ENCODE data around the gene GNS.

Gene GNS

GRCh38 chr12:64678835-64679234 lies 80.4 kb downstream of the GNS start:
- H3K9me3 Mint-ChIP-seq = no peaks in the 10 kb centered on the region
- H3K36me3 Mint-ChIP-seq (ENCODE audit: low read depth) = peaks cover 4% of the 10 kb centered on the region
- peak overlapping the region; percentile 74 for H3K27ac Mint-ChIP-seq
- intact Hi-C loops (cut with micrococcal nuclease) = no loop called here
- H3K27me3 Mint-ChIP-seq = no peaks in the 10 kb centered on the region
- peaks cover 70% of the 10 kb centered on the region for H3K4me1 Mint-ChIP-seq (ENCODE audit: low read depth)
- no peak overlapping the region for H3K4me3 Mint-ChIP-seq

GRCh38 chr12:64678248-64678647 lies 81.0 kb downstream of the GNS start:
- intact Hi-C loops (cut with micrococcal nuclease) = no loop called here
- Mint-ChIP-seq H3K9me3 (no peaks in the 10 kb centered on the region), H3K4me1 (ENCODE audit: low read depth) (peaks cover 70% of the 10 kb centered on the region), H3K4me3 (no peak overlapping the region), H3K27me3 (no peaks in the 10 kb centered on the region), H3K36me3 (ENCODE audit: low read depth) (no peaks in the 10 kb centered on the region), H3K27ac (no peak overlapping the region)

GRCh38 chr12:64675795-64676194 lies 83.4 kb downstream of the GNS start:
- Mint-ChIP-seq H3K4me3 (no peak overlapping the region), H3K27ac (no peak overlapping the region), H3K36me3 (ENCODE audit: low read depth) (peaks cover 6% of the 10 kb centered on the region), H3K9me3 (no peaks in the 10 kb centered on the region), H3K4me1 (ENCODE audit: low read depth) (peaks cover 68% of the 10 kb centered on the region), H3K27me3 (no peaks in the 10 kb centered on the region)
- intact Hi-C loops (cut with micrococcal nuclease) = no loop called here

- Mint-ChIP-seq H3K9me3 (no peaks in the 10 kb centered on the region), H3K4me1 (ENCODE audit: low read depth) (peaks cover 70% of the 10 kb centered on the region), H3K4me3 (no peak overlapping the region), H3K27ac (peak overlapping the region; percentile 10), H3K36me3 (ENCODE audit: low read depth) (peaks cover 6% of the 10 kb centered on the region), H3K27me3 (no peaks in the 10 kb centered on the region)
- intact Hi-C loops (cut with micrococcal nuclease) = loop anchor here (5.0 kb wide), 1 partner anchor 42 kb away; no protein-coding TSS in a partner anchor
Measured at GRCh38 chr12:64674367-64674922, 84.8 kb downstream of the GNS start.

GRCh38 chr12:64673490-64674169 lies 85.6 kb downstream of the GNS start:
- H3K4me1 Mint-ChIP-seq (ENCODE audit: low read depth) = peaks cover 77% of the 10 kb centered on the region
- intact Hi-C loops (cut with micrococcal nuclease) = loop anchor here (5.0 kb wide), 1 partner anchor 41 kb away; no protein-coding TSS in a partner anchor
- H3K27ac Mint-ChIP-seq = peak overlapping the region; percentile 47
- no peak overlapping the region for H3K4me3 Mint-ChIP-seq
- H3K27me3 Mint-ChIP-seq = no peaks in the 10 kb centered on the region
- no peaks in the 10 kb centered on the region for H3K9me3 Mint-ChIP-seq
- H3K36me3 Mint-ChIP-seq (ENCODE audit: low read depth) = peaks cover 6% of the 10 kb centered on the region

- peak overlapping the region; percentile 47 for H3K27ac Mint-ChIP-seq
- no peaks in the 10 kb centered on the region for H3K27me3 Mint-ChIP-seq
- H3K4me3 Mint-ChIP-seq = no peak overlapping the region
- H3K4me1 Mint-ChIP-seq (ENCODE audit: low read depth) = peaks cover 81% of the 10 kb centered on the region
- intact Hi-C loops (cut with micrococcal nuclease) = loop anchor here (5.0 kb wide), 1 partner anchor 41 kb away; no protein-coding TSS in a partner anchor
- H3K9me3 Mint-ChIP-seq = no peaks in the 10 kb centered on the region
- H3K36me3 Mint-ChIP-seq (ENCODE audit: low read depth) = peaks cover 11% of the 10 kb centered on the region
Measured at GRCh38 chr12:64672925-64673409, 86.2 kb downstream of the GNS start.

GRCh38 chr12:64671681-64672080 lies 87.5 kb downstream of the GNS start:
- intact Hi-C loops (cut with micrococcal nuclease) = loop anchor here (5.0 kb wide), 1 partner anchor 39 kb away; no protein-coding TSS in a partner anchor
- H3K27me3 Mint-ChIP-seq = no peaks in the 10 kb centered on the region
- peaks cover 12% of the 10 kb centered on the region for H3K36me3 Mint-ChIP-seq (ENCODE audit: low read depth)
- H3K4me1 Mint-ChIP-seq (ENCODE audit: low read depth) = peaks cover 85% of the 10 kb centered on the region
- H3K9me3 Mint-ChIP-seq = no peaks in the 10 kb centered on the region
- H3K27ac Mint-ChIP-seq = no peak overlapping the region
- H3K4me3 Mint-ChIP-seq = no peak overlapping the region

- peaks cover 12% of the 10 kb centered on the region for H3K36me3 Mint-ChIP-seq (ENCODE audit: low read depth)
- no peaks in the 10 kb centered on the region for H3K9me3 Mint-ChIP-seq
- H3K27ac Mint-ChIP-seq = no peak overlapping the region
- intact Hi-C loops (cut with micrococcal nuclease) = loop anchor here (5.0 kb wide), 1 partner anchor 39 kb away; no protein-coding TSS in a partner anchor
- no peaks in the 10 kb centered on the region for H3K27me3 Mint-ChIP-seq
- peaks cover 88% of the 10 kb centered on the region for H3K4me1 Mint-ChIP-seq (ENCODE audit: low read depth)
- no peak overlapping the region for H3K4me3 Mint-ChIP-seq
Measured at GRCh38 chr12:64670919-64671639, 88.1 kb downstream of the GNS start.

GRCh38 chr12:64670019-64670418 lies 89.2 kb downstream of the GNS start:
- Mint-ChIP-seq H3K27me3 (no peaks in the 10 kb centered on the region), H3K36me3 (ENCODE audit: low read depth) (peaks cover 12% of the 10 kb centered on the region), H3K27ac (no peak overlapping the region), H3K9me3 (no peaks in the 10 kb centered on the region), H3K4me3 (no peak overlapping the region), H3K4me1 (ENCODE audit: low read depth) (peaks cover 87% of the 10 kb centered on the region)
- intact Hi-C loops (cut with micrococcal nuclease) = loop anchor here (5.0 kb wide), 1 partner anchor 38 kb away; no protein-coding TSS in a partner anchor

GRCh38 chr12:64669270-64669842 lies 89.8 kb downstream of the GNS start:
- intact Hi-C loops (cut with micrococcal nuclease) = no loop called here
- no peaks in the 10 kb centered on the region for H3K9me3 Mint-ChIP-seq
- H3K4me3 Mint-ChIP-seq = no peak overlapping the region
- H3K36me3 Mint-ChIP-seq (ENCODE audit: low read depth) = peaks cover 12% of the 10 kb centered on the region
- H3K27me3 Mint-ChIP-seq = no peaks in the 10 kb centered on the region
- peak overlapping the region; percentile 75 for H3K27ac Mint-ChIP-seq
- H3K4me1 Mint-ChIP-seq (ENCODE audit: low read depth) = peaks cover 82% of the 10 kb centered on the region

GRCh38 chr12:64667793-64668192 lies 91.4 kb downstream of the GNS start:
- no peak overlapping the region for H3K4me3 Mint-ChIP-seq
- H3K27me3 Mint-ChIP-seq = no peaks in the 10 kb centered on the region
- peaks cover 73% of the 10 kb centered on the region for H3K4me1 Mint-ChIP-seq (ENCODE audit: low read depth)
- intact Hi-C loops (cut with micrococcal nuclease) = no loop called here
- H3K9me3 Mint-ChIP-seq = no peaks in the 10 kb centered on the region
- H3K27ac Mint-ChIP-seq = no peak overlapping the region
- H3K36me3 Mint-ChIP-seq (ENCODE audit: low read depth) = peaks cover 19% of the 10 kb centered on the region

GRCh38 chr12:64666054-64666914 lies 92.9 kb downstream of the GNS start:
- no peaks in the 10 kb centered on the region for H3K27me3 Mint-ChIP-seq
- H3K4me1 Mint-ChIP-seq (ENCODE audit: low read depth) = peaks cover 73% of the 10 kb centered on the region
- H3K9me3 Mint-ChIP-seq = no peaks in the 10 kb centered on the region
- intact Hi-C loops (cut with micrococcal nuclease) = no loop called here
- H3K27ac Mint-ChIP-seq = no peak overlapping the region
- peaks cover 16% of the 10 kb centered on the region for H3K36me3 Mint-ChIP-seq (ENCODE audit: low read depth)
- H3K4me3 Mint-ChIP-seq = no peak overlapping the region

GRCh38 chr12:64665514-64665913 lies 93.7 kb downstream of the GNS start:
- no peaks in the 10 kb centered on the region for H3K9me3 Mint-ChIP-seq
- no peak overlapping the region for H3K4me3 Mint-ChIP-seq
- intact Hi-C loops (cut with micrococcal nuclease) = no loop called here
- H3K27ac Mint-ChIP-seq = no peak overlapping the region
- H3K36me3 Mint-ChIP-seq (ENCODE audit: low read depth) = peaks cover 16% of the 10 kb centered on the region
- peaks cover 72% of the 10 kb centered on the region for H3K4me1 Mint-ChIP-seq (ENCODE audit: low read depth)
- H3K27me3 Mint-ChIP-seq = no peaks in the 10 kb centered on the region
